Astrocyte of the spinal cord (primary cell): ENCODE results near the gene HNRNPH3.

Source experiments
- DNase-seq: peaks from one replicate; pipeline ENCODE4 v3.0.0; 2011; ENCODE audit warnings: low read depth, low spot score
- H3K4me3 ChIP-seq: 2 replicates; pipeline ENCODE4 v1.5.1; 2011; ENCODE audit warnings: low read depth, mild to moderate bottlenecking, low read length, moderate library complexity
- CTCF ChIP-seq: IDR thresholded peaks from 2 replicates; pipeline ENCODE4 v1.5.1; 2012; ENCODE audit warnings: low read depth, mild to moderate bottlenecking, low read length, inconsistent platforms
- in situ Hi-C: cut with HindIII; loops from 2 replicates; pipeline ENCODE4 v1.10.0; 2017; ENCODE audit warnings: low sequenced_read_pairs

HNRNPH3 gene

GRCh38 chr10:68367121-68367520, 35.3 kb downstream of the HNRNPH3 start:
- DNase-seq = no peak
- no peak overlapping the region for H3K4me3 ChIP-seq
- in situ Hi-C loops = no loop called here
- TF ChIP-seq CTCF = no peak

GRCh38 chr10:68371604-68372003, 39.7 kb downstream of the HNRNPH3 start:
- DNase-seq = no peak
- in situ Hi-C loops = no loop called here
- no peak for TF ChIP-seq CTCF
- no peak overlapping the region for H3K4me3 ChIP-seq

- in situ Hi-C loops = no loop called here
- no peak overlapping the region for H3K4me3 ChIP-seq
- no peak for TF ChIP-seq CTCF
- DNase-seq = no peak
Measured at GRCh38 chr10:68385740-68386139, 53.9 kb downstream of the HNRNPH3 start.
